NCI-H524 (cell line): Measurements from ENCODE around the gene OXSR1.
"Not testable (repeated sequence)": the region's sequence is repeated elsewhere in the genome, so short reads cannot be mapped to it uniquely, and the experiment has no call there.

Experiments
- DNase-seq, 2 experiments: peaks; one replicate each; lab custom pipeline; 2025; lab: John Stamatoyannopoulos, UW

OXSR1 gene

DNA sequence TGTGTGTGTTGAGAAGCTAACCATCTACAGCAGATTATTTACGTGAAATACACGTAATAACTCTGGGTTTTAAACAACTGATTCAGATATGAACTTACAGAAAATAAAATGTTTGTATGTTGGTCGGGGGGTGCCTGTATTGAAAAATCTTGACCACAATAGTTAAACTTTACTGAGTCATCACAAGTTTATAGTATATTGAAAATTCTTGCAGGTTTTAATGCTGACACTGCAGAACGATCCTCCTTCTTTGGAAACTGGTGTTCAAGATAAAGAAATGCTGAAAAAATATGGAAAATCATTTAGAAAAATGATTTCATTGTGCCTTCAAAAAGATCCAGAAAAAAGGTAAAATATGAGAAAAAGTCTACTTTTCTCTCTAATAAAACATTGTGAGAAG is 59.0 kb downstream of the OXSR1 start:
- DNase-seq = no peak

DNA sequence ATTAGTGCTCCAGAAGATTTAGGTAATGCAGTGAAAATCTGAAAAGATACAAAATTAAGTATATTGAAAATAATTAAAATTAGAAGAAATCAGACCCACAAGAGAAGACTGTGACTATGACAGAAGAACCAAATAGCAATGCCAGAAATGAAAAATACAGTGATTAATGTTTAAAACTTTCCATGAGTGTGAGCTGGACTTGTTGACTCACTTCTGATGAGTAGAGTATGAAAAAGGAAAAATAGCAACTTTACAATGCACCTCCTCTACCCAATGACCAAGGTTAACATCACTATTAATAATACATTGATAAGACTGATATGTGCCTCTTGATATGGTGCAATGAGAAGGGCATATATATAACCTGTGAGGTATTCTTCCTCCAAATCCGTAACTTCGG is 60.9 kb downstream of the OXSR1 start:
- no peak for DNase-seq

DNA sequence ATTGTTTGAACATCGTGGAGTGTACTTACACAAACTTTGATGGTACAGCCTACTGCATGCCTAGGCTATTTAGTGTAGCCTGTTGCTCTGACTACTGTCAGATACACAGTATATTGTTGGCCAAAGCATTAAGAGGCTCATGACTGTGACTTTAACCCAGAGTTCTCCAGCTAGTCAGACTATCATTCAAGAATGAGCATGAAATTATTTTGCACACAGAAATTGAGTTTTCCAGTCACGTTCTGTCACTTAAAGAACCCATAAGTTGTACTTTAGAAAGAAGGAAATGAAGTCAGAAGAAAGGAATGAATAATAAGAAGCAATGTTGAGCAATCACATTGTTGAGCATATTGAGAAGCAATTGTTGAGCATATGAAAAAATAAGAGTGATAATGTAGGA is 62.7 kb downstream of the OXSR1 start:
- no peak for DNase-seq

DNA sequence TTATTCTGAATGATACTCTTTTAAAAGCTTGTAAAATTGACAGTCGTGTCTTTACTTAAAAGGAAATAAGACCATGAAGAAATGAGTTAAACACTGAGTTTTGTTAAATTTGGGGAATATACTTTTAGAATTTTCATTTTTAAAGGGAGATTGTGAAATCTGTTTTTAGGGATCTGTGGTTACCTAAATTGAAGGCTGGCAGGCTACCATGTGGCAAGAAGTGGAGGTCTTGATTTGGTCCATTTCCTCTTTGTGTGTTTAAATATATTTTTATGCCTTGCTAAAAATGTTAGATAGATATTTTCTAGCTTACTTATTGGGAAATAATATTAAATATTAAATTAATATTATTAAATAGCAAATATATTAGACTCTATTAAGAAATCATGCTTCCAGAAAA is 63.7 kb downstream of the OXSR1 start:
- no peak for DNase-seq

DNA sequence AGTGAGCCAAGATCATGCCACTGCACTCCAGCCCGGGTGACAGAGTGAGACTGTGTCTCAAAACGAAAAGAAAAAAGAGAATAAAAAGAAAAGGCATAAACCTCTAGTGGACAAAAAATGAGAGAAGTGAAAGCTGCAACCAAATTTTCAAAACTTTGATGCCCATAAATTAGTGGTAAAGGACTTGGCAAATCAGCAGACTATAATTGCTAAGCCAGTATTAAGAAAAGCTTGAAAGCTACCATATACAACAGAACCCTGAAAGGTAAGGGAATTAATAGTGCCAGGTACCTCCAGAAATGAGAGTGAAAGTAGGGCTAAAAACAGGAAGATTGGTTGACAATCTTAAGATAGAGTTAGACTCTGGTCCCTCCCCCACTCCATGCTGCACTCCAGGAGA is 67.4 kb downstream of the OXSR1 start:
- no peak for DNase-seq

DNA sequence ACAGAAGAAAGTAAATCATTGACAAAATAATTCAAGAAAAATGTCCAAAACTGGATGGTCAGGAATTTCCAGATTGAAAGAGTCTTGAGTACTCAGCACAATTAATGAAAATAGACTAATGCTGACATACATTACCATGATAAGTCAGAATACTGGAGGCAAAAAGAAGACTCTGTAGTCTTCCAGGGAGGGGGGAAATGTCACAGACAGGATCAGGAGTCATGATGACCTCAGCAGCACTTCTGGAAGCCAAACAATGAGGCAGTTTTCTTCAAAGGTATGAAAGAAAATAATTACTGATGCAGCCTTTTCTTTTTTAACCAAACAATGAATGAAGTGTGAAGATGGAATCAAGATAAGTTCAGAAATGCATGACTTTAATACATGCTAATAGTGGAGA is 70.1 kb downstream of the OXSR1 start:
- DNase-seq = no peak

DNA sequence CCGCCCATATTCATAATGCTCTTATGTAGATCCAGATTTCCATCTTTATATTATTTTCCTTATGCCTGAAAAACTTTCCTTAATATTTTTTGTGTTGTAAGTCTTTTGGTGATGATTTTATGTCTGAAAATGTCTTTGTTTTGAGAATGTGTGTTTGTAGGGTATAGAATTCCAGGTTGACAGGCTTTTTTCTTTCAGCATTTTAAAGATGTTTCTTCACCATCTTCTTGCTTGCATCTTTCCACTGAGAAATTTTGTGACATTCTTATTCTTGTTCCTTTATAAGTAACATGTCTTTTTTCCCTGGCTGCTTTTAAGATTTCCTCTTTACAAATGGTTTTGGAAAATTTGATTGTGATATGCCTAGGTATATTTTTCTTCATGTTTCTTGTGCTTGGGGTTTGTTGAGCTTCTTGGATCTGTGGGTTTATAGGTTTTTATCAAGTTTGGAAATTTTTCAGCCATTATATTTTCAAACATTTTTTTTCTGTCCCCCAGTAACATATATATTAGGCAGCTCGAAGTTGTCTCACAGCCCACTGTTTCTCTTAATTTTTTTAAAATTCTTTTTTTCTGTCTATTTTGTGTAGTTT is 73.2 kb downstream of the OXSR1 start:
- no peak for DNase-seq

DNA sequence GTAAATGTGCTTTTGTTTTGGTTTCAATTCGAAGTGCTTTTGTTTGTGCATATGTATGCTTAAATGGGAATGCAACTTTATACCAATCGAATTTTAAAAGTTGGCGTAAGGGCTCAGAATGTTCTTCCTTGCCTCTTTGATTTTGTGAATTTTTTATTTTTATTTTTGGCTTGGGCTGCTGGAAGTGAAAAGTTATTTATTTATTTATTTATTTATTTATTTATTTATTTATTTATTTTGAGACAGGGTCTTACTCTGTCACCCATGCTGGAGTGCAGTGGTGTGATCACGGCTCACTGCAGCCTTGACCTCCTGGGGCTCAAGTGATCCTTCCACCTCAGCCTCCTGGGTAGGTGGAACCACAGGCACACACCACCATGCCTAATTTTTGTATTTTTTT is 77.5 kb downstream of the OXSR1 start:
- DNase-seq = not testable (repeated sequence)

DNA sequence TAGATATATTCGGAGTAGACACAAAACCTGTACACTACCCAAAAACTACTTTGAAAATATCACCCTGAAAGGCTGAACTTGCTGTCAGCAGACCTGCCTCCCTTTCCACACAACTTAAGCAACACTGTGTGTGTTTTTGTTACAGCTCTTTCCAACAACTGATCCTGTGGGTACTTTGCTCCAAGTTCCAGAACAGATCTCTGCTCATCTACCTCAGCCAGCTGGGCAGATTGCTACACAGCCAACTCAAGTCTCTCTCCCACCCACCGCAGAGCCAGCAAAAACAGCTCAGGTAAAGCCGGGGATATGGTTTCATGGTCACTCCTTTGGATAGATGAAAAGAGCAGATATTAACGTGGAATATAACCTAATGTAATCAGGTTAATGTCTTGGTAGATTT is 80.6 kb downstream of the OXSR1 start:
- DNase-seq = no peak

DNA sequence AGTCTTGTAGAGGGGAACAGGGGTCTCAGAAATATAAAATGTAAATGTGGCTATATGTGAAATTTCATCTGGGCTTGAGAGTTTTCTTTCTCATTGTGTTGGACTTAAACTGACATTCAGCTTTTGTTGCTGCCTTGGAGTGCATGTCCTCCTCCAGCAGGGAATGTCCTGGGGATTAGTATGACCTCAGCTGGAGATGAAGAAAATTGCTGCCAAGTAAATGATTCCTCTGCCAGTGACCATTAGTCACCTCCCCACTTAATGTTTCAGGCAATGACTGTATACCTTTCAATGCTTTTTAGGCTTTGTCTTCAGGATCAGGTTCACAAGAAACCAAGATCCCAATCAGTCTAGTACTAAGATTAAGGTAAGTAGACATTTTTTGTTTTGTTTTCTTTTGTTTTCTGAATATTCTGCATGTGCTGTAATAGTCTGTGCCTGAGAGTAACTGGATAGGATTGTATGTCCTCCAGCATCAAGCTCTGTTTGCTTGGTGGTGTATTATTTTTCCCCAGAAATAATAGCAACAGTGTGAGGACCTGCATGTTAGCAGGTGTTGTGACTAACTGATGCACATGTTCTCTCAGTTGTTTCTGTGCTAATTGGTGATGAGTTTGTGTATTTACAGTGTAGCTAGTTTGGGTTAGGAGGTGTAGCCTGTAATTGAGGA is 82.2 kb downstream of the OXSR1 start:
- peak in 1 of 2 experiments; percentile 63 for DNase-seq

DNA sequence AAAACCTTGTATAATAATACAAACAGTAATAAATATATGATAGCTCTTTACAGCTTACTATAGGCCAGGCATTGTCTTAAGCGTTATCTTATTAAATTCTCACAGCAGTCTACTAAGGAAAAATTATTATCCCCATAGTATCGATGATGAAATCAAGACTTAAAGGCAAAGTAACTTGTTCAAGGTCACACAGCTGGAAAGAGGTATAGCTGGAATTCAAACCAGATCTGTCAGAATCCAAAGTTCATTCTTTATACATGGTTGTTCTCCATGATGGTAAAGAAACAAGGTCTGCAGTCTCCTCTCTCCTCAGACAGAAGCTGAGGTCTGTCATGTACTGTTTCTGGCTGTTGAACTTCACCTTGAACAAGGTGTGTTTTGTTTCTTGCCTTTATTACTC is 84.9 kb downstream of the OXSR1 start:
- no peak for DNase-seq

DNA sequence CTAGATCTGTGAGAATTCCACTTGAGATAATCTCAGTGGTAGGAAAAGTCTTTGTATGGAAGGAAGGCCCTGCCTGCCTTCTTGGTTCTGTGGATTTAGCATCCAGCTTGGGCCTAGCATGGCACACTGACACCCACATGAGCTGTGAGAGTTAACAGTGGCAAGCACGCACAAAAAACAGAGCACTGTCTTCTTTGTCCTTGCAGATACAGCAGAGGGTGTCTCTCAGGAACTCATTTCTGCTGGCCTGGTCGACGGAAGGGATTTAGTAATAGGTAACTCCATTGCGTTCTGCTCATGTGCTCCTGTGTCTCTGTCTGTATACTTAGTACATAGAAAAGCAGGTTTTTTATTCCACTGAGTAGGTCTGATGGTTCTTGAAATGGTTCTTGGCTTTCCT is 85.9 kb downstream of the OXSR1 start:
- no peak for DNase-seq

DNA sequence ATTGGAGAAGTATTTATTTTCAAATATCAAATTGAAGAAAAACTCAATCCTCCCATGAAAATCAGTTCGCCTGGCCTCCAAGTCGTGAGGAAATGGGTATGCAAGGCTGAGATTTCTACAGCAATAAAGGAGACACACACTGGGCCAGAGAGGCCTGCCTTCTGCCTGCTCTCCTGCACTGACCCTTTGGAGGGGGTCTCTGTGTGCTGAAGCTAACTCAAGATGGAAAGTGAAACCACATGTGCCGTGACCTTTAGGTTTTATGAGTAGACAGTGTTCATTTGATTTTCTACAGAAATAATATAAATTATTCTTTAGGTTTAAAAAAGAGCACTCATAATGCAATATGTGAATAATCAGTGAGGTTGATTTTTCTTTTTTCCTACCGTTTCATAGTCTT is 88.4 kb downstream of the OXSR1 start:
- DNase-seq = no peak

DNA sequence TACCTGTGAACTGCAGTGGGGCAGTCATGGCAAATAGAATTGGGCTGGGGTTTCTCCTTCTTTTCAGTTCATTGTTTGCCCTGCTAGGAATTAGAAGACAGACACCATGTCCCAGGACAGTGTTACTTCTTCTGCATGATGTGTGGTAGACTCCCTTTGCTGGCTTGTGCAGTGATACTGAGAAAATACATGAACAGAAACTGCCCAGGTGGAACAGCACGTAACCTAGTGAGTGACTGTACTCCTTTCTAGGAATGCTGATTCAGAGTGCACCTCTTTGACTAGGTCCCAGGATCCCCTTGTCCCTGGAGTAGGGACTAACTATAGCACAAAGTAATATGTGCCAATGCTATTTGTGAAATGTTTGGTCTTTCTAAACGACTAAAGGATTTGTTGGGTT is 89.5 kb downstream of the OXSR1 start:
- DNase-seq = no peak

DNA sequence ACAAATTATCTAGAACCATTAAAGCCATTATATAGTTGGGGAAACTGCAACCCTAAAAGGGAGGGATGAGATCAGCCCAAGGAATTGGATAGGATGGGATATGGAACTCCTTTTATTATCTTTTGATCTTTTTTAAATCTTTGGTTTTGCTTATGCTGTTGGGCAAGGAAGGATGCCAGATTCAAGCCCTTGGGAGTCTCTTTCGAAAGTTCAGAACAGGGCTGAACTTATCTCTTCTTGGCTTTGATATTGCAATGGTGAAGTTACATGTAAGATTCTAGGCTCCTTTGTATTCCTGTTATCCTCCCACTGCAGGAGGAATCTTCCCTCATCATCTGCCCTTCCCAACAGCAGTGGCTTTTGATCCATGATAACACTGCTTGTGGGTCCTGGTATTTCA is 90.3 kb downstream of the OXSR1 start:
- DNase-seq = no peak

DNA sequence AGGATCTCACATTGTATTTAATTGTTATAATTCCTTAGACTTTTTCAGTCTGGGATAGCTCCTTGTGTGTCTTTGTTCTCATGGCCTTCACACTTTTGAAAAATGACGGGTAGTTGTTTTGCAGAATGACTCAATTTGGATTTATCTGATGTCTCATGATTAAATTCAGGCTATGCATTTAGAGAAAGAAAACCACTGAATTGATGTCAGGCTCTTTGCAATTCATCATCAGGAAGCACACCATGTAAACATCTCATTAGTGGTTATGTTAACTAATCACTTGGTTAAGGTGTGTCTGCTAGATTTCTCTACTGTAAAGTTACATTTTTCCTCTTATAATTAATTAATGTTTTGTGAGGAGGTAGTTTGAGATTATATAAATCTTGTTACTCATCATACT is 92.2 kb downstream of the OXSR1 start:
- DNase-seq = no peak

DNA sequence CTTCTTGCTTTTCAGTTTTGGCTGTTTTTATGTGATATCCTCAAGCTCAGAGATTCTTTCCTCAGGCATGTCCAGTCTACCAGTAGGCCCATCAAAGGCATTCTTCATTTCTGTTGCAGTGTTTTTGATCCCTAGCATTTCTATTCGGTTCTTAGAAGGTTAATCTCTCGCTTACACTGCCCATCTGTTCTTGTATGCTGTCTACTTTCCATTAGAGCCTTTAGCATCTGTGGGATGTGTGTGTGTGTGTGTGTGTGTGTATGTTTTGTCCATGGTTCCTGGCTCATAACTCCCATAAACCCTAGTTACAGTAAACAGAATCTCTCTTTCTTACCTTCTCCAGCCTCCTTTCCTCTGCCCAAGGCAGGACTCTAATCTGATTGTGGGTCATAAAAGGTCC is 95.1 kb downstream of the OXSR1 start:
- peak in 1 of 2 experiments; percentile 76 for DNase-seq

DNA sequence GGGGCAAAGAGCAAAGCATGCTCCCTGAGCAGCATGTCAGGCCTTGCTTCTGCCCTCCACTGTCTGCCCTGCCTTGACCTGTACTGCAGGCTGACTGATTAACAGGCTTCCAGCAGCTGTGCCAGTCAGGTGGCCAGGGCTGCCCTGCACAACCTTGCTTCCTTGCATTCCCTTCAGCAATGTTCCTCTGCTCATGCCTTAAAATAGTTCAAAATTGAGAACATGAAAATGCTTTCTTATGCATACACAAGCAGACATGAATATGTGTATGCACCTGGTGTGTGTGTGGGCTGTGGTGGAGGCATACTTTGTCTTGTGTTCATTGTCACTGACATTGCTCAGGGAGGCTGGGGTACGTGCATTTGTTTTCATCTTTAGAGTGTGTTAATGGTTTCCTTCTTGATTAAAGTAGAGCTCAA is 99.0 kb downstream of the OXSR1 start:
- DNase-seq = no peak

DNA sequence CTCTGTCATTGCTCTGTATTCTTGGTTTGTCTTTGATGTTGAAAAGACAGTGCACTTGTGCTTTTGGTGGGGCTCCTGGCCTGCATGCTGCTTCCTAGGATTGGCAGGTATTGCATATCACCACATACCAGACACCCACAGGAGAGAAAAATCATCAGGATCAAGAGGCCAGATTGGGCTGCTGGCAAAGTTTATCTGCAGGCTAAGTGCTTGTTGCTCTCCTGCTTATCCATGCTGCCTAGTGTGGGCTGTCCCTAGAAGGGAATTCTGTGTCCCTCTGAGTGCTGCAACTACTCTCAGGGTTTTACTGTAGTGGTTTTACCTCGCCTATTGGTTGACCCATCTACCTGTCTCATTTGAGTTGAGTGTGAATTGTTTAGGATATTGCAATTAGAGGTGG is 99.4 kb downstream of the OXSR1 start:
- peak in 1 of 2 experiments; percentile 45 for DNase-seq

DNA sequence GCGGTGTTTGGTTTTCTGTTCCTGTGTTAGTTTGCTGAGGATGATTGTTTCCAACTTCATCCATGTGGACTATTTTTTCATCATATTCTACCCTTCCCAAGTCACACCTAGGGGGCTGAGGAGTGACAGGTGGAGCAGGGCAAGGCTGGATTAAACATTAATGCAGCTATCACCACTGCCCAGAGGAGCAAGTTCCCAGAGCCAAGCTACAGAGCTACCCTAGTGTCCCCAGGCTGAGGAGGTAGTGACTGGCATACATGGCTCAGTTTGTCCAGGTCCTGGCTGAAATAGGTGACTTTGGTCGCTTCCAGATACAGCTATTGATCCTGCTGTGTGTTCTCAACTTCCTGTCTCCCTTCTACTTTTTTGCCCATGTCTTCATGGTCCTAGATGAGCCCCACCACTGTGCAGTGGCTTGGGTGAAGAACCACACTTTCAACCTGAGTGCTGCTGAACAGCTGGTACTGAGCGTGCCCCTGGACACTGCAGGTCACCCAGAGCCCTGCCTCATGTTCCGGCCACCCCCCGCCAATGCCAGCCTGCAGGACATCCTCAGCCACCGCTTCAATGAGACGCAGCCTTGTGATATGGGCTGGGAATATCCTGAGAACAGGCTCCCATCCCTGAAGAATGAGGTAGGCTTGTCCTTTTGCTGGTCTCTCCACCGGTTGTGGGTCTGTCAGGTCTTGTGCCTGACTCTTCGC is 100.4 kb downstream of the OXSR1 start, which contains the start of gene SLC22A13:
SLC22A13 (plus strand) TSS at position 209 of the 704 bp plus-strand sequence; CDS start at position 258, 49 bp downstream.
- no peak for DNase-seq

DNA sequence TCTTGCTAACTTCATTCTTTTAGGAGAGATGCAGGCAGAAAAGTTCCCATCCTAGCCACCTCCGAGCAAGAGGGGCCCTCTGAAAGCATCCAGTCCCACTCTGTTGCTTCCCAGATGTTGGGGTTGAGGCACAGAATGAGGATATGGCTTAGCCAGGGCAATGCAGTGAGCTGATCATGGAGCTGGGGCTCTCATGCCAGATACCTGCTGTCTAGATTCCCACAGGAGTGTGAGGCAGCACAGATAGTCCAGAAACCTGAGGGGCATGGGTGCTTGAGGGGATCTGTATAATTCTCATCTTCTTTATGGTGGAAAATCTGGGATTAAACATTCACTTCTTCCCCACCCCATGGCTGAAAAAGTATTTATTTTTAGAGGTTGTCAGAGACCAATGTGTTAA is 101.5 kb downstream of the OXSR1 start:
- DNase-seq = no peak

DNA sequence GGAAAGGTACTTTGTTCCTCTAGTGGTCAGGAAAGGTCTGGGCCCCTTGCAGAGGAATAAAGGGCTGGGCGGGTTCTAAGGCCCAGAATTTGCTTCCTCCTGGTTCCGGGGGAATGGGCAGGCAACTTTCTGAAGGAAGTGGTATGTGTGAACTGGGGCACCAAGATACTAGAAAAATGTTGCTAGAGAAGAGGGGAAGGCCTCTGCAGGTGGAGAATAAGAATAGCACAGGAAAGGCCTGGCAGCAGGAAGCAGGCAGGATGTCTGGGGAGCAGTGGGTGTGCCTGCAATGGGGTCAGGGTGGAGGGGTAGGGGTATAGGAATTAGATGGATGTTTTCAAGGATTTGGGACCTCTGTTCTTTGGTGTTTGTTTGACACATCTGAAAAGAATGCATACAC is 102.3 kb downstream of the OXSR1 start:
- no peak for DNase-seq

DNA sequence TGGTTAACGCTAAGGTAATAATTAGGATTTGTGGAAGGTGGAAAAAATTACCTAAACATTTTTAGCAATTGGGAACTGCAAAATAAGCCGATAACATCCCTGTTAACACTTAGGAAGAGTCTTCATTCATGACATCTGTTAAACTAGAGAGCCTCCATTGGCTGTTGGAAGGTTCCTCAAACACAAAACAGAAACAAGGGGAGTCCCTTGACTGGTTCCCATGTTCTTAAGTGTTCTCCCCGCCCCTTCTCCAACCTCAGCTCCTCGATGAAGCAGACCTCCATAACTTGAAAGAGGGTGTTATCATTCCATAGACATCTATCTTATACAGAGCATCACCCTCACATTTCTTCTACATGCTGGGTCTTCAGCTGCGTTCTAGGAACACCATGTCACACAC is 102.8 kb downstream of the OXSR1 start:
- DNase-seq = no peak
